ENCODE data around the gene GTPBP6.

DNA sequence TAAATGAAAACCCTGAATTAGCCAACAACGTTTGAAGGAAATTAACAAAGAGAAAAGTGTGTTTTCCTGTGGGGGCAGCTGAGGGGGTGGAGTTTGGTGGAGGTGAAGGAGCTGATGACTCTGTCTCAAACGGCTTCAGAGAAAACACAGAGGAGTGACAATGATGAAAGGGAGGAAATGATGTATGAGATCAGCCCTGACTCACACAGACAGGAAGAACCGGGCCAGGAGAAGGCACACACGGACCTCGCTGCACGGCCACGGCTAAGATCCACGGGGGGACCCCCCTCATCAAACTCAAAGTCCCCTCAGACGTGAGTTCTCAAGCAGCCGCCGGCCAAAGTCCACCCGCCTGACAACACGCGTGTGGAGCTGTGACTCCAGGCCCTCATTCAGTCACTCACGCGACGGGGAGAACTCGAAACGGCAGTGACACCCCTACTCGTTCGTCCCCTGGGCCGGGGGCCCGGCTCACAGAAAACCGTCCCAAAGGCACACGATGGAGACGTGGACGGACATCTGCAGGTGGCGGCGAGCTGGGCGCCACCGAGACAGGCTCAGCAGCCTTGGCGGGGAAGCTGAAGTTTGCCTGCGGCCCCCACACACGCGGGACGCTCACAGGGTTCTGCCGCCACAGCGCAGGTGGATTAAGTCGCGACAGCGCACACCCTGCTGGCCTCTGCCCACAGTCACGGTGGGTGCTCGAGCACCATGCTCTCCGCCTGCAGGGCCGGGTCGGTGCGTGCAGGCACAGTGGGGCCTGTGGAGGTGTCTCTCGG lies 39.3 kb upstream of the GTPBP6 start:
- TF ChIP-seq EZH2 (IDR thresholded peaks at IDR 0.05) (no peak), POLR2AphosphoS5 (IDR thresholded peaks at IDR 0.05; ENCODE audit: borderline replicate concordance, low read depth, low read length) (no peak)
